ENCODE measurements around the gene LGR4.

DNA sequence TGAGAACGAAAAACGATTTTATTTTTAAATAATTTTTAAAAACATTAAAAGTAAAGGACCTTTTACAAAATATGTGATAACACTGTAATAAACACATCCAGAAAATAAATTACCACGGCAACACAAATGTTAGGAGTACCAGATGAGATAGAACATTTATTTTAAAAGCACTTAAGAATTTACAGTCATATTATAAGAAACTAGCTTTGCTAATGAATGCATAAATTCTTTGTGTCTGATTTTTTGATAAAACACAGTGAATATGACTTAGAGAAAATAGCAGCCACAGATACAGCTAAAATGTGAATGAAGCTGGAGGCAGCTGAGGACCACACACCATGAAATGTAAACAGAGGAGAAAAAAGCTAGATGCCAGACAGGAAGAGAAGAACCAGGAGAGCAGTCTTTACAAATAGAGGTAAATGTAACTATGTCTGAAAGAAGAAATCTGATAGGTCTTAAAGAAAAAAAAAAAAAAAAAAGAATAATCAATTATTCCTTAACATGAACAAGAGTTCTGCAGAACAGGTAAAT lies 124.2 kb downstream of the LGR4 start:
- TF ChIP-seq NFRKB (IDR thresholded peaks at IDR 0.05) (no peak), FOXK2 (IDR thresholded peaks at IDR 0.05) (no peak), SP1 (IDR thresholded peaks at IDR 0.05) (no peak), CTBP1 (IDR thresholded peaks at IDR 0.05; ENCODE audit: borderline replicate concordance) (no peak), BHLHE40 (IDR thresholded peaks at IDR 0.05; ENCODE audit: borderline replicate concordance) (no peak), TARDBP (IDR thresholded peaks at IDR 0.05) (no peak), SUZ12 (IDR thresholded peaks at IDR 0.05) (no peak)

Data from HEK293T (cell line).